Skeletal muscle tissue (tissue), 4 donors: Measurements from ENCODE around the gene GLI3. TPM values are rescaled to one million over a fixed set of nuclear protein-coding genes. Genes with fewer than 3 reads are reported as not detected.

Experiments used
- H3K27ac ChIP-seq: one replicate; pipeline ENCODE4 v1.7.0; 2013; ENCODE audit warnings: mild to moderate bottlenecking, low read depth, low read length, inconsistent platforms
- H3K27me3 ChIP-seq, 3 donors: one replicate each; pipeline ENCODE4 v1.7.0; 2013; ENCODE audit warnings: low read length in 3 of 3; ENCODE audit not compliant: control insufficient read depth in 3 of 3, insufficient read depth in 3 of 3
- H3K36me3 ChIP-seq, 3 donors: one replicate each; pipeline ENCODE4 v1.7.0; 2013; ENCODE audit warnings: low read length in 3 of 3; ENCODE audit not compliant: control insufficient read depth in 3 of 3, insufficient read depth in 3 of 3
- H3K4me1 ChIP-seq, 3 donors: one replicate each; pipeline ENCODE4 v1.7.0; 2013; ENCODE audit warnings: low read length in 3 of 3, mild to moderate bottlenecking in 3 of 3; ENCODE audit not compliant: control insufficient read depth in 3 of 3, insufficient read depth in 3 of 3
- H3K4me3 ChIP-seq, 3 donors: one replicate each; pipeline ENCODE4 v1.7.0; 2013; ENCODE audit warnings: low read length in 3 of 3
- H3K9ac ChIP-seq, 3 donors: one replicate each; pipeline ENCODE4 v1.7.0; 2013; ENCODE audit warnings: low read length in 3 of 3, mild to moderate bottlenecking in 3 of 3, moderate library complexity in 2 of 3, low read depth in 1 of 3
- H3K9me3 ChIP-seq, 3 donors: one replicate each; pipeline ENCODE4 v1.7.0; 2013; ENCODE audit warnings: low read length in 3 of 3; ENCODE audit not compliant: control insufficient read depth in 3 of 3
- total RNA-seq: library from RNA; depleted of rRNA; stranded (reverse); fragments of >200 nt; gene quantifications from one replicate; pipeline ENCODE4 v1.2.3, GENCODE V29; 2014
- donor health status: Osteomylitis.

GLI3 gene
- total RNA-seq = 13.6 TPM

DNA sequence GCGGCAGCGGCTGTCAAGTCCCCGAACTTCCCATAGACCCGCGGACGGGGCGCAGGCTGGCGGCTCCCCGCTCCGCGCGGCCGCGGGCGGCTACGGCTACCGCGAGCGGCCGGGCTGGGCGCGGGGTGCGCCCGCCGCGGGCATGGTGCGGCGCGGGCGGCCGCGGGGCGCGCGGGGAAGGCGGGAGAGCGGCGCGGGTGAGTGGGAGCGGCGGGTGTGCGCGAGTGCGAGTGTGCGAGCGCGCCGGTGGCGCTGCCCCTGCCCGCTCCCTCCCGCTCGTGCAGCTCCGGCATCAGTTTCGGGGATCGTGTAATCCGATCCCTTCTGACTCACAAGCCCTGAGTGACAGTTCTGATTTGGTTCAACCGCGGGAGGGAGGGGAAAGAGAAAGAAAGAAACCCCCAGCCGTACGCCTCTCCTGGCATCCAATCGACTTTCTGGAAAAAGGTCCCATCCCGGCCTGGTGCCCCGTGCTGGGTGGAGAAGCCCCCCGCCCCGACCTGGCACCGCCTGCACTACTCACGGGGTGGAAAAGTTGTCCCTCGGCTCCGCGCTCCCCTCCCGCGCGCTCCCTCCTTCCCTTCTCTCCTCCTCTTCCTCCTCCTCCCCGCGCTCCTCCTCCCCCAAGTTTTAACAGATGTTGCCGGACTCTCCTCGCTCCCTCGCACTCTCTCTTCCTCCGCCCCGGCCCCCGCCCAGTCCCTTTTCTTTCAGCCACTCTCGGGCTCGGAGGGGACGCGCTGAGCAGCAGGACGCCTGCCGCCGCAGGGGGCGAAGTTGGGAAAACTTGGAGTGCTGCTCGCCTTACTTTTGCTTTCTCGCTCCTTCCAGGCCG lies at the start of gene GLI3:
Gene GLI3 (minus strand): TSS at position 234 of the 835 bp plus-strand sequence. CDS start 13,956 bp downstream, outside the sequence.
- Histone ChIP-seq H3K27me3 (peaks cover 0 to 8% (median 0%) of the 10 kb centered on the region in 3 donors), H3K9me3 (no peaks in the 10 kb centered on the region), H3K4me3 (peak within 1 kb of the TSS; percentile 77 to 87 (median 80)), H3K36me3 (no peaks in the 10 kb centered on the region), H3K9ac (peak within 1 kb of the TSS; percentile 76 to 77 (median 77)), H3K27ac (peak within 1 kb of the TSS; percentile 76), H3K4me1 (peaks cover 6 to 10% (median 7%) of the 10 kb centered on the region in 3 donors)

DNA sequence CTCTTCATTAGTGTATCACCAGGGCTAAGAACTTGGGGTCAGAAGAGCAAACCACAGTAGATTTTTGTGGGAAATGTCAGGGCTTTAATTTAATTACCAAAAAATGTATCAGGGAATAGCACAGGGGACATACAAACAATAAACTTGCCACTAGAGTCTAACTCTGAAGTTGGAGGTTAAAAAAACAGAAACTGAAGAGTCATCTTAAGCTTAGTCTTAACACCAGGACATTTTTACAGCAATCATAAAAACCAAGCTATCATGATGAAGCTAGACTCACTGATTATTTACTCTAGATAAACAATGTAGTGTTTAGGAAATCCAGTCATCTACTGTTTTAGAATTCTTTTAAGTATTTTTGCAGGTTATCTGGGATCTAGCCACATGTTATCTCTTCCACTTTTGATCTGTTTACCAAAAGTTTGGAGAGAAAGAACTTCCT lies 48.4 kb upstream of the GLI3 start:
- peaks cover 0 to 6% (median 2%) of the 10 kb centered on the region in 3 donors for H3K4me1 ChIP-seq
- no peaks in the 10 kb centered on the region for H3K9me3 ChIP-seq
- no peak overlapping the region for H3K4me3 ChIP-seq
- no peak overlapping the region for H3K9ac ChIP-seq
- H3K27ac ChIP-seq = no peak overlapping the region
- peaks cover 0 to 4% (median 0%) of the 10 kb centered on the region in 3 donors for H3K27me3 ChIP-seq
- no peaks in the 10 kb centered on the region for H3K36me3 ChIP-seq

DNA sequence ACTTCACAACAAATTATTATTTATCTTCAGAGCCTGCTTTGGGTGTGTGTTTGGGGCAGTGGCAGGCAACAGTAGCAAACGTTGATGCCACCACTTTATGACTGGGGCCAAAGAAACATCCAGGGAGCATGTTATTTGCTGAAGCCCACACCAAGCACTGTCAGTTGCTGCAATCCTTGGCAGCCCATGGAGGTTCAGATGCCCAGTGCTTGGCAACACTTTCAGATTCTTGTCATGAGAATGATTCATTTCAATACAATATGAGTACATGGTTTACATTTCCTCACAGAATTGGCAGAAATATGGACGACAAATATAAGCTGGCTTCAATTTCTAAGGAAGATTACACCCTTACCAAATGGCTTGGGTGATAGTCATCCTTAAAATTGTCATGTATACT lies 46.5 kb upstream of the GLI3 start:
- peaks cover 0 to 4% (median 0%) of the 10 kb centered on the region in 3 donors for H3K27me3 ChIP-seq
- H3K9me3 ChIP-seq = no peaks in the 10 kb centered on the region
- H3K4me3 ChIP-seq = no peak overlapping the region
- no peak overlapping the region for H3K27ac ChIP-seq
- peaks cover 0 to 6% (median 2%) of the 10 kb centered on the region in 3 donors for H3K4me1 ChIP-seq
- H3K9ac ChIP-seq = no peak overlapping the region
- no peaks in the 10 kb centered on the region for H3K36me3 ChIP-seq

DNA sequence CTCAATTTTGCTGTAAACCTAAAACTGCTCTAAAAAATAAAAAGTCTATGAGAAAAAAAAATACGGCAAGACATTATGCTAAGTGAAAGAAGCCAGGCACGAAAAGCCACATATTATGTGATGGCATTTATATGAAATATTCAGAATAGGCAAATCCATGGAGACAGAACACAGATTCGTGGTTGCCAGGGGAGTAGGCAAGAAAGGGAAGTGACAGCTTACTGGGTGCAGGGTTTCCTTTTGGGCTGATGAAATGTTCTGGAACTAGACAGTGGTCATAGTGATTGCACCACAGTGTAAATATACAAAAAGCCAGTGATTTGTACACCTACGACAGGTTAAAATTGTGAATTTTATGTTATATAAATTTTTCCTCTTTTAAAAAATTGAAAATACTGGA lies 41.3 kb upstream of the GLI3 start:
- no peaks in the 10 kb centered on the region for H3K9me3 ChIP-seq
- H3K27me3 ChIP-seq = peaks cover 0 to 4% (median 0%) of the 10 kb centered on the region in 3 donors
- H3K36me3 ChIP-seq = no peaks in the 10 kb centered on the region
- no peak overlapping the region for H3K4me3 ChIP-seq
- peaks cover 0 to 1% (median under 1%) of the 10 kb centered on the region in 3 donors for H3K4me1 ChIP-seq
- no peak overlapping the region for H3K9ac ChIP-seq
- H3K27ac ChIP-seq = no peak overlapping the region

DNA sequence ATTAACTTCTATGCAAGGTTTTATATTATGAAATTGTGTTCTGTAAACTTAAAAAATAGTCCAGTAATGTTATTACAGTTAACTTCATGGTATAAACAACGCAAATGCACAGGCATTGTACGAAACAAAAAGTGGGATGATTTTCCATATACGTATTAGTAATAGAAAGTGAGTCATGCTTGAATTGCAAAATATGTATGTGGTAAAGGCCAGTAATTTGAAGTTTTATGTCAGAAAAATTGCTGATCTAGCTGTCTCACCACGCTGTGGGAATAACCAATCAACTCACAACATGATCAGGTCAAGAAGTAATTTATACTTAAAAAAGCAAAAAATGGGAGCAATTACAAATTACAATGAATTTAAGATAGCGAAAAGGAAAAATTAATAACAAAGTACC lies 37.0 kb upstream of the GLI3 start:
- Histone ChIP-seq H3K4me3 (no peak overlapping the region), H3K9me3 (no peaks in the 10 kb centered on the region), H3K9ac (no peak overlapping the region), H3K4me1 (no peaks in the 10 kb centered on the region), H3K27me3 (no peaks in the 10 kb centered on the region), H3K27ac (no peak overlapping the region), H3K36me3 (no peaks in the 10 kb centered on the region)

DNA sequence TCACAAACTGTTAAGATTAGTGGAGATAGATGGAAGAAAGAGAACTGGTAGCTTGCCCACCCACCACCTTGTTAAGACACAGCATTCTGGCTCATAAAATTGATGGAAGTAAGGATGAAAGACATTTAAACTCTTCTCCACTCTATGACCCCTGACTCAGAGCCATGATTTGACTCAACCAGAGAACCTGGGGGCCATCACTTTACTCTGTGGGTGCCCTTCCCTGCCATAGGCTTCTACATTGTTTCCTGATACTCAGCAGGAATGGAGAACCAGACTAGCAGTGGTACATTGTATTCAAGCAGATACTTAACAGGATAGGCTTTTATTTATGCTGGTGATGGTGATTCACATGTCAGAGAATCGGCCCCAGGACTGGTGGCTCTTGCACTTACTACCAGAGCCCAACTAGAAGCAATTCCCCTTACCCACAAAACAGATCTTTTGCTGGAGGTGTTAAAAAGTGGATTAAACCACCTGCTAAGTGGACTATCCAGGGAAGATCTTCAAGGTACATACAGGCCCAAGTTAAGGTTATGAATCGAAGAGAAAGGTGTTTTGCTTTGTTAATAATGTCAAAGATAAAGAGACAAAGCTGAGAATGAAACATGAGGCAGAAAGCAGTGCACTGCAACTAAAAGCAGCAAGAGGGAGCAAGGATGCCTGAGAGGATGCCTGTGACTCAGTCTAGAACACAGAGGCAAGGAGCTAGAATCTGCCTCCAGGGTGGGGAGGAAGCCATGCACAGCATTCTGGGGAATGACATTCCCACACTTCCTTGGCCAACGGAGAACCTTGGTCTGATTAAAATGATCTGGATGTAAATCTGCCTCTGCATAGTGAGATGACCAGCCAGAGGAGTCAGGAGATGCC lies 36.0 kb upstream of the GLI3 start:
- no peaks in the 10 kb centered on the region for H3K36me3 ChIP-seq
- no peaks in the 10 kb centered on the region for H3K9me3 ChIP-seq
- no peak overlapping the region for H3K27ac ChIP-seq
- H3K9ac ChIP-seq = no peak overlapping the region
- H3K4me3 ChIP-seq = no peak overlapping the region
- H3K4me1 ChIP-seq = no peaks in the 10 kb centered on the region
- no peaks in the 10 kb centered on the region for H3K27me3 ChIP-seq

DNA sequence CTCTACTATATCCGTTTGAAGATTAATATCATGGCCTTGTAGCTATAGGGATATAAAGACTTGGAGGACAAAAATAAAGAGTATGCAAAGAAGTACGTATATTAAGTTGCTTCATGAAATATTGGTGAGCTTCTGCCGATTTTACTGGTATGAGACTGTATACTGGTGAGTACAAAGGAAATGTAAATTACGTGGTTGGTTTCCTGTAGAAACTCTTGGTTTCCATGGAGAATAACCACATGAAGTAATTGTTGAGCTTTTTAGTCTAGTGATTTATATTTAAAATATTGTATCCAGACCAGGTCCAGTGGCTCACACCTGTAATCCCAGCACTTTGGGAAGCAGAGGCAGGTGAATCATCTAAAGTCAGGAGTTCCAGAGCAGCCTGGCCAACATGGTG lies 32.2 kb upstream of the GLI3 start:
- Histone ChIP-seq H3K4me1 (peaks cover 0 to 1% (median under 1%) of the 10 kb centered on the region in 3 donors), H3K27me3 (no peaks in the 10 kb centered on the region), H3K4me3 (no peak overlapping the region), H3K9me3 (no peaks in the 10 kb centered on the region), H3K9ac (no peak overlapping the region), H3K27ac (no peak overlapping the region), H3K36me3 (no peaks in the 10 kb centered on the region)

DNA sequence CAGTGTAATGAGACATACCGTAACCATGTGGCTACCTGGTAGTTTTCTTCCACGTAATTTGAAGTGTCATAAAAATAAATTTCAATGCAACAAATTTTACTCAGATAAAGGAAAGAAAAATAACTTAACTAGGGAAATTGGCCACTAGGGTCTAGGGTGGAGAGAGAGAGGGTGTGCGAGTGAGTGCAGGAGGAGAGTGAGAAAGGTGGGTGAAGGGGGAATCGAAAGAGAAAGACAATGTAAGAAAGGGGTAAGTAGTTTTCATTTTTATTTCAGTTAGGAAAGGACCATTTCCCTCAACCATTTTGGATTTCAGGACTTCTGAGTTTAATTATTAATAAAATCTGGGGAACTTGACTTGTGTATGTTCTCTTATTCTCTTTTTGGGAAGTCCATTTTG lies 27.7 kb upstream of the GLI3 start:
- H3K36me3 ChIP-seq = no peaks in the 10 kb centered on the region

DNA sequence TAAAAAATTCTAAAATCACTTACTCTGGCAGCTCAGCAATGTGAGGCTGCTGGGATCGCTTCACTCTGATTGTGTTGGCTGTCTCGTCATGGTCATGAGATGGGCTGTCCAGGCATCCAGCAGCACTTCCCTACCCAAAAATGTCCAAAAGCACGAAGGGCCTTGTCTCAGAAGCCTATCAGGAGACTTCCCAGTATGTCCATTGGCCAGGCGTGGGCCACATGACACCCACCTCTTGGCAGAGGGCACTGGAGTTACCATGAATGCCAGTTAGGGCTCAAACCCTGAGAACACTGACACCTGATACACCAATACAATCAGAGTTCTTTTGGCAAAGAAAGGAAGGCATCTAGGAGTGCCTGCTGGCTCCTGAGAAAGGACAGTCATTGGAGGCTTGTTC lies 27.0 kb upstream of the GLI3 start:
- H3K4me1 ChIP-seq = peaks cover 6 to 13% (median 11%) of the 10 kb centered on the region in 3 donors
- no peaks in the 10 kb centered on the region for H3K9me3 ChIP-seq
- H3K4me3 ChIP-seq = peak overlapping the region in 1 of 3 donors; percentile 25
- peak overlapping the region; percentile 41 for H3K27ac ChIP-seq
- no peak overlapping the region for H3K9ac ChIP-seq
- H3K27me3 ChIP-seq = no peaks in the 10 kb centered on the region
- H3K36me3 ChIP-seq = no peaks in the 10 kb centered on the region

More for the DNA sequence above, 27.7 kb upstream of the GLI3 start:
- Histone ChIP-seq H3K27ac (no peak overlapping the region), H3K4me1 (peaks cover 6 to 13% (median 11%) of the 10 kb centered on the region in 3 donors), H3K27me3 (no peaks in the 10 kb centered on the region), H3K4me3 (no peak overlapping the region), H3K9ac (no peak overlapping the region), H3K9me3 (no peaks in the 10 kb centered on the region)
